Measurements from ENCODE around the gene ESRP2.
A peak's percentile ranks its signal among the peaks of the same experiment; 100 is the strongest.

The ESRP2 gene

GRCh38 chr16:68242926-68243858 lies 7.3 kb upstream of the ESRP2 start:
- Histone ChIP-seq H3K27me3 (replicated peaks; ENCODE audit: insufficient read depth, low read length) (no peaks in the 10 kb centered on the region), H3K9me2 (replicated peaks; ENCODE audit: insufficient read depth, low read length) (no peaks in the 10 kb centered on the region), H3K9me3 (replicated peaks; ENCODE audit: insufficient read depth, low read length) (no peaks in the 10 kb centered on the region), H3K9ac (ENCODE audit: low read length) (no peak overlapping the region), H4K20me1 (ENCODE audit: insufficient read depth, low read length) (no peaks in the 10 kb centered on the region), H3K4me2 (ENCODE audit: low read depth, low read length) (no peak overlapping the region), H3K79me2 (ENCODE audit: low read length) (peaks cover 40% of the 10 kb centered on the region), H3K4me1 (ENCODE audit: low read length) (peaks cover 23% of the 10 kb centered on the region), H3K27ac (ENCODE audit: low read length) (no peak overlapping the region), H3K36me3 (replicated peaks; ENCODE audit: insufficient read depth, low read length) (no peaks in the 10 kb centered on the region), H3K4me3 (ENCODE audit: low read length) (no peak overlapping the region), H2AFZ (ENCODE audit: low read length) (no peak overlapping the region), H3F3A (ENCODE audit: insufficient read depth, low read length) (no peaks in the 10 kb centered on the region)
- TF ChIP-seq EZH2phosphoT487 (IDR thresholded peaks at IDR 0.05; ENCODE audit: low read length) = no peak
- no peak for TF ChIP-seq CTCF (IDR thresholded peaks at IDR 0.05; ENCODE audit: low read length)
- TF ChIP-seq EZH2 (optimal IDR thresholded peaks at IDR 0.05; ENCODE audit: low read depth, low read length) = no peak
- DNase-seq = no peak

- TF ChIP-seq EZH2phosphoT487 (IDR thresholded peaks at IDR 0.05; ENCODE audit: low read length) = no peak
Observed at GRCh38 chr16:68242085-68242484, 6.2 kb upstream of the ESRP2 start.

GRCh38 chr16:68238029-68238345 lies 2.1 kb upstream of the ESRP2 start:
- peak overlapping the region; percentile 68 for H3K9ac ChIP-seq (ENCODE audit: low read length)

More at GRCh38 chr16:68242085-68242484, 6.2 kb upstream of the ESRP2 start:
- Histone ChIP-seq H3K4me2 (ENCODE audit: low read depth, low read length) (no peak overlapping the region), H3F3A (ENCODE audit: insufficient read depth, low read length) (peaks cover under 1% of the 10 kb centered on the region; the same call in 1 of the 2 replicates), H3K79me2 (ENCODE audit: low read length) (peaks cover 29% of the 10 kb centered on the region), H3K36me3 (replicated peaks; ENCODE audit: insufficient read depth, low read length) (no peaks in the 10 kb centered on the region), H4K20me1 (ENCODE audit: insufficient read depth, low read length) (no peaks in the 10 kb centered on the region), H3K9me2 (replicated peaks; ENCODE audit: insufficient read depth, low read length) (no peaks in the 10 kb centered on the region), H3K4me3 (ENCODE audit: low read length) (no peak overlapping the region), H3K27ac (ENCODE audit: low read length) (no peak overlapping the region), H2AFZ (ENCODE audit: low read length) (no peak overlapping the region), H3K27me3 (replicated peaks; ENCODE audit: insufficient read depth, low read length) (no peaks in the 10 kb centered on the region), H3K4me1 (ENCODE audit: low read length) (peaks cover 14% of the 10 kb centered on the region), H3K9ac (ENCODE audit: low read length) (no peak overlapping the region), H3K9me3 (replicated peaks; ENCODE audit: insufficient read depth, low read length) (no peaks in the 10 kb centered on the region)
- no peak for DNase-seq

More at GRCh38 chr16:68238029-68238345, 2.1 kb upstream of the ESRP2 start:
- Histone ChIP-seq H2AFZ (ENCODE audit: low read length) (peak overlapping the region; percentile 71), H3F3A (ENCODE audit: insufficient read depth, low read length) (peaks cover 9% of the 10 kb centered on the region), H3K27ac (ENCODE audit: low read length) (peak overlapping the region; percentile 62; the same call in 1 of the 2 replicates), H3K36me3 (replicated peaks; ENCODE audit: insufficient read depth, low read length) (no peaks in the 10 kb centered on the region), H3K4me1 (ENCODE audit: low read length) (peaks cover 17% of the 10 kb centered on the region), H3K9me3 (replicated peaks; ENCODE audit: insufficient read depth, low read length) (no peaks in the 10 kb centered on the region), H3K27me3 (replicated peaks; ENCODE audit: insufficient read depth, low read length) (no peaks in the 10 kb centered on the region), H3K9me2 (replicated peaks; ENCODE audit: insufficient read depth, low read length) (no peaks in the 10 kb centered on the region), H4K20me1 (ENCODE audit: insufficient read depth, low read length) (no peaks in the 10 kb centered on the region), H3K4me2 (ENCODE audit: low read depth, low read length) (peak overlapping the region; percentile 98), H3K4me3 (ENCODE audit: low read length) (peak overlapping the region; percentile 62), H3K79me2 (ENCODE audit: low read length) (no peaks in the 10 kb centered on the region)
- no peak for DNase-seq
- TF ChIP-seq EZH2 (optimal IDR thresholded peaks at IDR 0.05; ENCODE audit: low read depth, low read length) = no peak
- no peak for TF ChIP-seq EZH2phosphoT487 (IDR thresholded peaks at IDR 0.05; ENCODE audit: low read length)
- no peak for TF ChIP-seq CTCF (IDR thresholded peaks at IDR 0.05; ENCODE audit: low read length)

Data from MM.1S (cell line).